H9 (cell line): ENCODE results near the gene LITAFD. TPM values are rescaled to one million over a fixed set of nuclear protein-coding genes. Genes with fewer than 3 reads are reported as not detected.
A peak's percentile ranks its signal among the peaks of the same experiment; 100 is the strongest.

Source experiments
- DNase-seq: peaks from one replicate; pipeline ENCODE4 v3.0.0-alpha.2; 2017
- H2AFZ ChIP-seq: one replicate; pipeline ENCODE4 v1.6.1; 2013; ENCODE audit warnings: mild to moderate bottlenecking, low read length, control low read depth, moderate library complexity
- H2AK5ac ChIP-seq: 2 replicates; pipeline ENCODE4 v1.6.1; 2013; ENCODE audit warnings: low read length, control low read depth, mixed read lengths; ENCODE audit not compliant: insufficient read length
- H2BK120ac ChIP-seq: one replicate; pipeline ENCODE4 v1.6.1; 2013; ENCODE audit warnings: low read depth, mild to moderate bottlenecking, low read length, control low read depth, inconsistent platforms; ENCODE audit not compliant: poor library complexity, severe bottlenecking
- H2BK12ac ChIP-seq: 2 replicates; pipeline ENCODE4 v1.6.1; 2013; ENCODE audit warnings: low read length, control low read depth, mixed read lengths, low read depth; ENCODE audit not compliant: insufficient read length
- H2BK15ac ChIP-seq: 2 replicates; pipeline ENCODE4 v1.6.1; 2013; ENCODE audit warnings: low read depth, low read length, control low read depth
- H2BK20ac ChIP-seq: one replicate; pipeline ENCODE4 v1.6.1; 2013; ENCODE audit warnings: low read depth, mild to moderate bottlenecking, low read length, control low read depth, inconsistent platforms; ENCODE audit not compliant: poor library complexity, severe bottlenecking
- H2BK5ac ChIP-seq: 2 replicates; pipeline ENCODE4 v1.6.1; 2013; ENCODE audit warnings: low read length, control low read depth, mixed read lengths; ENCODE audit not compliant: insufficient read length
- H3K14ac ChIP-seq: 2 replicates; pipeline ENCODE4 v1.6.1; 2013; ENCODE audit warnings: low read length, control low read depth; ENCODE audit not compliant: insufficient read depth
- H3K18ac ChIP-seq: 2 replicates; pipeline ENCODE4 v1.6.1; 2013; ENCODE audit warnings: low read depth, mild to moderate bottlenecking, mixed read lengths, low read length, control low read depth; ENCODE audit not compliant: insufficient read length
- H3K23ac ChIP-seq: 2 replicates; pipeline ENCODE4 v1.6.1; 2013; ENCODE audit warnings: low read length, control low read depth, mixed read lengths, low read depth; ENCODE audit not compliant: insufficient read length
- H3K23me2 ChIP-seq: 2 replicates; pipeline ENCODE4 v1.6.1; 2013; ENCODE audit warnings: low read depth, mild to moderate bottlenecking, mixed read lengths, low read length, control low read depth; ENCODE audit not compliant: insufficient read length, poor library complexity, severe bottlenecking
- H3K27ac ChIP-seq: 2 replicates; pipeline ENCODE4 v1.5.1; 2013; ENCODE audit warnings: low read length, control low read depth, mixed read lengths, low read depth; ENCODE audit not compliant: insufficient read length
- H3K27me3 ChIP-seq: 2 replicates; pipeline ENCODE4 v1.6.1; 2013; ENCODE audit warnings: low read length, control low read depth, inconsistent platforms; ENCODE audit not compliant: insufficient read depth
- H3K4ac ChIP-seq: 2 replicates; pipeline ENCODE4 v1.6.1; 2013; ENCODE audit warnings: low read depth, mild to moderate bottlenecking, control low read depth, inconsistent platforms, low read length, moderate library complexity
- H3K4me1 ChIP-seq: 2 replicates; pipeline ENCODE4 v1.6.1; 2013; ENCODE audit warnings: low read length, control low read depth, inconsistent platforms; ENCODE audit not compliant: insufficient read depth
- H3K4me2 ChIP-seq: 2 replicates; pipeline ENCODE4 v1.6.1; 2013; ENCODE audit warnings: low read length, control low read depth, mixed read lengths; ENCODE audit not compliant: insufficient read length, insufficient read depth
- H3K56ac ChIP-seq: 2 replicates; pipeline ENCODE4 v1.6.1; 2013; ENCODE audit warnings: low read depth, mild to moderate bottlenecking, mixed read lengths, low read length, control low read depth; ENCODE audit not compliant: insufficient read length
- H3K79me1 ChIP-seq: 2 replicates; pipeline ENCODE4 v1.6.1; 2013; ENCODE audit warnings: low read depth, mild to moderate bottlenecking, moderate library complexity, low read length, control low read depth, inconsistent platforms; ENCODE audit not compliant: insufficient read depth, poor library complexity, severe bottlenecking
- H3K79me2 ChIP-seq: 2 replicates; pipeline ENCODE4 v1.6.1; 2013; ENCODE audit warnings: low read length, control low read depth, inconsistent platforms; ENCODE audit not compliant: insufficient read depth
- H3K9ac ChIP-seq: 2 replicates; pipeline ENCODE4 v1.6.1; 2013; ENCODE audit warnings: low read length, control low read depth, mixed read lengths; ENCODE audit not compliant: insufficient read length; ENCODE audit errors: extremely low read depth
- H3K9me3 ChIP-seq: one replicate; pipeline ENCODE4 v1.6.1; 2013; ENCODE audit warnings: low read depth, low read length, inconsistent platforms; ENCODE audit not compliant: control insufficient read depth
- H3T11ph ChIP-seq: one replicate; pipeline ENCODE4 v1.6.1; 2013; ENCODE audit warnings: mild to moderate bottlenecking, low read length, control low read depth, inconsistent platforms
- H4K20me1 ChIP-seq: one replicate; pipeline ENCODE4 v1.6.1; 2013; ENCODE audit not compliant: control insufficient read depth, insufficient read length, insufficient read depth
- H4K5ac ChIP-seq: 2 replicates; pipeline ENCODE4 v1.6.1; 2013; ENCODE audit warnings: low read depth, mild to moderate bottlenecking, mixed read lengths, low read length, control low read depth; ENCODE audit not compliant: insufficient read length
- H4K8ac ChIP-seq: replicated peaks from 2 replicates; pipeline ENCODE4 v1.6.1; 2013; ENCODE audit warnings: low read length, control low read depth, mixed read lengths, low read depth; ENCODE audit not compliant: insufficient read length
- H4K91ac ChIP-seq: 2 replicates; pipeline ENCODE4 v1.6.1; 2013; ENCODE audit warnings: low read depth, mild to moderate bottlenecking, moderate library complexity, mixed read lengths, low read length, control low read depth; ENCODE audit not compliant: insufficient read length
- H3K27ac Mint-ChIP-seq, 3 experiments: 2 replicates in 2 of 3; 3 replicates in 1 of 3; pipeline ENCODE4 v1.8.0; 2020 to 2021; ENCODE audit warnings: mixed read lengths in 3 of 3, mild to moderate bottlenecking in 1 of 3, moderate library complexity in 1 of 3
- H3K27me3 Mint-ChIP-seq: 2 replicates; pipeline ENCODE4 v1.8.0; 2021; ENCODE audit warnings: low read depth, mild to moderate bottlenecking, moderate library complexity, mixed read lengths
- H3K36me3 Mint-ChIP-seq, 3 experiments: 2 replicates in 2 of 3; 3 replicates in 1 of 3; pipeline ENCODE4 v1.8.0; 2020 to 2021; ENCODE audit warnings: low read depth in 3 of 3, mixed read lengths in 3 of 3; ENCODE audit not compliant: insufficient read depth in 1 of 3
- H3K4me1 Mint-ChIP-seq, 2 experiments: 2 replicates each; pipeline ENCODE4 v1.8.0; 2020; ENCODE audit warnings: mixed read lengths in 2 of 2
- H3K4me3 Mint-ChIP-seq, 2 experiments: 2 replicates in 1 of 2; 3 replicates in 1 of 2; pipeline ENCODE4 v1.8.0; 2020 to 2021; ENCODE audit warnings: mild to moderate bottlenecking in 2 of 2, mixed read lengths in 2 of 2, moderate library complexity in 1 of 2
- H3K9me3 Mint-ChIP-seq, 2 experiments: 2 replicates in 1 of 2; 3 replicates in 1 of 2; pipeline ENCODE4 v1.8.0; 2020; ENCODE audit warnings: mild to moderate bottlenecking in 2 of 2, mixed read lengths in 2 of 2, moderate library complexity in 1 of 2
- WGBS: extraction: QIAGEN DNeasy Blood & Tissue Kit; methylation state at CpG from one replicate; pipeline ENCODE4 v1.1.7; 2013; ENCODE audit warnings: missing lambda C conversion rate, low lambda C conversion rate, mixed read lengths; ENCODE audit not compliant: insufficient read length; ENCODE audit errors: extremely low coverage; 5-methylcytosine and 5-hydroxymethylcytosine counted together
- total RNA-seq: library from RNA; stranded (reverse); gene quantifications from 2 replicates; pipeline ENCODE4 v1.2.1, GENCODE V29; 2021
- TF ChIP-seq, protein P1 (sequence below): fragments of 200-600 bp; sonication (generic); conservative IDR thresholded peaks from 3 replicates; pipeline ENCODE4 v1.8.0; 2021; ENCODE audit warnings: antibody characterized with exemption, mild to moderate bottlenecking

The LITAFD gene
- total RNA-seq, 1 experiment from 2014 or later: not detected

DNA sequence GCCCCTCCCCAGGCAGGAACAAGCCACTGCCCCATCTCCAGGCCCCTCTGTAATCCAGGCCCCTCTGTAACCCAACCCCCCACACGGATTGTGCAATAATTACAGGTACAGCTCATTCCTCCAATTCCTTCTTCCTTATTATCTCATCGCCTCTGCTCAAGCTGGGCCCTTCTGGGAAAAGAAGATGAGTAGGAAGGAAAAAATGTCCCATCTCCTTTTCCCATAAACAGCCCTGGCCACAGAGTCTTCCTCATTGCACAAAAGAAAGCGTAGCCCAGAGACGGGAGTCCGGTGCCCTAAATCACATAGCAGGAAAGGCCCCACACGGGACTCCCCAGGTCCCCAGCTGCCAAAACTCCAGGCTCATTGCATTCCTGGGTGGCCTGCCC lies 3.6 kb upstream of the LITAFD start:
- no peak overlapping the region for H2BK120ac ChIP-seq
- H2BK15ac ChIP-seq: no peak overlapping the region
- H4K8ac ChIP-seq: no peak overlapping the region
- no peak overlapping the region for H3K14ac ChIP-seq
- no peak overlapping the region for H3T11ph ChIP-seq
- no peak overlapping the region for H2BK20ac ChIP-seq
- no peak overlapping the region for H3K9ac ChIP-seq
- no peaks in the 10 kb centered on the region for H3K9me3 ChIP-seq
- Mint-ChIP-seq H3K27ac (0 out of 7 replicates have a peak overlapping the region, but pooled peaks of 1 of the 3 experiments have one; percentile 53), H3K9me3 (no peaks in the 10 kb centered on the region; a peak in 1 of 5 replicates), H3K4me1 (peaks cover 9 to 14% of the 10 kb centered on the region in 2 experiments), H3K27me3 (no peaks in the 10 kb centered on the region; the same call in 1 of the 2 replicates), H3K4me3 (no peak overlapping the region), H3K36me3 (peaks cover 0 to 3% (median 0%) of the 10 kb centered on the region in 3 experiments; a peak in 1 of 7 replicates)
- H3K79me1 ChIP-seq: no peaks in the 10 kb centered on the region
- H2BK12ac ChIP-seq: no peak overlapping the region
- TF ChIP-seq, protein P1, sequence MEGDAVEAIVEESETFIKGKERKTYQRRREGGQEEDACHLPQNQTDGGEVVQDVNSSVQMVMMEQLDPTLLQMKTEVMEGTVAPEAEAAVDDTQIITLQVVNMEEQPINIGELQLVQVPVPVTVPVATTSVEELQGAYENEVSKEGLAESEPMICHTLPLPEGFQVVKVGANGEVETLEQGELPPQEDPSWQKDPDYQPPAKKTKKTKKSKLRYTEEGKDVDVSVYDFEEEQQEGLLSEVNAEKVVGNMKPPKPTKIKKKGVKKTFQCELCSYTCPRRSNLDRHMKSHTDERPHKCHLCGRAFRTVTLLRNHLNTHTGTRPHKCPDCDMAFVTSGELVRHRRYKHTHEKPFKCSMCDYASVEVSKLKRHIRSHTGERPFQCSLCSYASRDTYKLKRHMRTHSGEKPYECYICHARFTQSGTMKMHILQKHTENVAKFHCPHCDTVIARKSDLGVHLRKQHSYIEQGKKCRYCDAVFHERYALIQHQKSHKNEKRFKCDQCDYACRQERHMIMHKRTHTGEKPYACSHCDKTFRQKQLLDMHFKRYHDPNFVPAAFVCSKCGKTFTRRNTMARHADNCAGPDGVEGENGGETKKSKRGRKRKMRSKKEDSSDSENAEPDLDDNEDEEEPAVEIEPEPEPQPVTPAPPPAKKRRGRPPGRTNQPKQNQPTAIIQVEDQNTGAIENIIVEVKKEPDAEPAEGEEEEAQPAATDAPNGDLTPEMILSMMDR: no peak
- no peak for DNase-seq
- H3K18ac ChIP-seq: no peak overlapping the region
- WGBS: no CpG with 5 or more reads among the region's 6 CpGs
- no peaks in the 10 kb centered on the region for H3K27me3 ChIP-seq
- H3K79me2 ChIP-seq: no peaks in the 10 kb centered on the region
- H3K56ac ChIP-seq: no peak overlapping the region
- no peaks in the 10 kb centered on the region for H3K23me2 ChIP-seq
- H4K91ac ChIP-seq: no peak overlapping the region
- H3K23ac ChIP-seq: no peak overlapping the region
- H4K5ac ChIP-seq: no peak overlapping the region
- no peak overlapping the region for H2BK5ac ChIP-seq
- H3K27ac ChIP-seq: no peak overlapping the region
- H3K4me2 ChIP-seq: no peak overlapping the region
- no peak overlapping the region for H3K4ac ChIP-seq
- no peaks in the 10 kb centered on the region for H4K20me1 ChIP-seq
- no peaks in the 10 kb centered on the region for H3K4me1 ChIP-seq
- no peak overlapping the region for H2AK5ac ChIP-seq
- H2AFZ ChIP-seq: no peak overlapping the region
